Raji (cell line): ENCODE data around the gene C11orf21.

Experiments used
- POLR2A ChIP-seq: IDR thresholded peaks from 2 replicates; pipeline ENCODE4 v1.6.1; 2011; ENCODE audit warnings: low read depth, low read length, control low read depth; ENCODE audit not compliant: insufficient read depth

The C11orf21 gene

DNA sequence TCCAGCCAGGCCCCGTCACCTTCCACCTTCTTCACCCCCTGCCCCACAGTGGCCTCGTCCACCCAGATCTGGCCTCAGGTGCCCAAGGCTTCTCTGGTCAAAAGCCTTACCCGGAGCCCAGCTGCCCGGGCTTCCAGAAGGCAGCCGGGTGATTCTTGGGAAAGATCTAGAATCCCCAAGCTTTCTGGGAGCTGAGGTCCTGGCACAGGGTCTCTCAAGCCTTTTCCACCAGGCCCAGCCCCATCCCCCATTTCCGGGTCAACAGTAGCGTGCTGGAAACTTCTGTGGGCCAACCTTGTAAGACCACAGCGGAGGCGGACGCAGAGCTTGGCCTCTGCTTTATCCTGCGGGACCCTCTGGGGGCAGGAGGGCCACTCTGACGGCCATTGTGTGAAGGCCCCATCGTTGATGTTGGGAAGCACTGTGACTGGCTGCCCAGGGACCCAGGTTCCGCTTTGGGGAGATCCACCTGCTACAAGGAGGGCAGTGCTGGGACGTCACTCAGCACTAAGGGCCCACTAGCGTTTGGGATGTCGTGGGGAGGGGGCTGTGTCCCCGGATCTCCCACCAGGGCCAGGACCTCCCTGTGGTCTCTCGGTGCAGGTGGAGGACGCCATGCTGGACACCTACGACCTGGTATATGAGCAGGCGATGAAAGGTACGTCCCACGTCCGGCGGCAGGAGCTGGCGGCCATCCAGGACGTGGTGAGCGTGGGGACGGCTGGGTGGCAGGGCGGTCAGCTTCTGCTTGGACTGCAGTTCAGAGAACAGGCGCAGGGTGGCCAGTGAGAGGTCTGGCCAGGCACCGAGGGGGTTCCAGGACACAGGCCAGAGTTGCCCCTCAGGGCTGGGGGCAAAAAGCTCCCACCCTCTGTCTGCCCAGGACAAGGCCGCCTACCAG, 11.6 kb upstream of the C11orf21 start:
- TF ChIP-seq POLR2A, result no peak

DNA sequence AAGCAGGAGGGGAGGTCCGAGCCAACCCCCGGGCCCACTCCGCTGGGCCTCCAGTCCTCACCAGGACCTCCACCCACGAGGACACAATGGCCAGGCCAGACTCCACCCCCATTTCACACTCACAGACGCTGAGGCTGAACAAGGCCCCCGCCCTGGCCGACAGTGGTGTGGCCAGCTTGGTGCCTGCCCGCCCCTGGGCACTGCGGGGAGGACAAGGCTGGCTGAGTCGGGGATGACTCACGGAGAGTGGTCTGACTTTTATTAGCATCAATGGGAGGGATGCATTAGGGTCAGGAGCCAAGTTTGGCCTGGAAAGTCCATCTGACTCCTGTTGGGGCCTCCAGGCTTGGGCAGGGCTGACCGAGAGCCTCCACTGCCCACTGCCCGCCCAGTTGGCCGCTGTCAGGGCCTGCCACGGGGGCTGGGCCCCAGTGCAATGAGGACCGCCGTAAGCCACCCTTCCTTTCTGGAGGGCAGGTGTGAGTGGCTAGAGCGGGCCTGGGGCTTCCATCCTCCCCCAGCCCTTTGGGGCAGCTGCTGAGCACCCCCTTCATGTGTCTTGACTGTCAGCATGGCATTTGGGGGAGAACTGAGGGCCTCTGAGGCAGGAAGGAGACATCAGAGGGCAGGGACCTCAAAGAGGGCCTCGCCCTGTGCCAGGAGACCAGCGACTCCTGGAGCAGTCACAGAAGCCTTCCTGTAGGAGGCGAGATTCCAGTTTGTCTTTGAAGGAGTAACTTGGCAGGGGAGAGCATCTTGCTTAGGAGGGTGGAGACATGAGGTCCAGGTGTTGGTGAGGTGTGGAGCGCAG, 10.7 kb upstream of the C11orf21 start:
- no peak for TF ChIP-seq POLR2A

DNA sequence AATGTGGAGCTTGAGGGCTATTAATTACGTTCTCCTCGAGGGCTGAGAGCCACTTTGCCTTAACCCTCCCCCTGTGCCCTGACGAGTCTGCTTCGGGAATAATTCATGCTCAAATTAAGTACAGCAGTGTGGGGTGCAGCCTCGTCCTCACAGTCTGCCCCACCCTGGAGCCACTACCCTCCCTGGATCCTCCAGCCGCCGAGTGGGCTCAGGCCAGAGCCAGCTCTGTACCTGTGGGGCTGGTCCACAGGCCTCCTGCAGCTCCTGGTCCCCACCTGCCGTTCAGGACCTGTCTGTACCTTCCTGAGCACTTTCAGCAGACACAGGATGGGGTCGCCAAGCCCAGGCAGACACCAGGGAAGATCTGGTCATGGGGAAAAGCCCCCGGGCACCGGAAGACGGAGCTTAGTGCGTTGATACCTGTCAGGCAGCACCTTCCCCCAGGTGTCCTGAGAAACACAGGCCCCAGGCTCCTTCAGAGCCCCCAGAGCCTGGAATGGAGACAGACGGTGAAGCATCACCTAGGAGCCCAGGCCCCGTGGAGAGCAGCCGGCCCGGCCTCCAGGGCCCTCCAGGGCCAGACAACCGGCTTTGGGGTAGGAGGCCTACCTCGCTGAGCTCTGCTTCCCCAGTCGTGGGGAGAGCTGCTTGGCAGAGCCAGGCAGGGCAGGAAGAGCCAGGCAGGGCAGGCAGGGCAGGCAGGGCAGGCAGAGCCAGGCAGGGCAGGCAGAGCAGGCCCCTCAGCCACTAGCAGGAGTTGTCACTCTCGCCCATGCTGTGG, 9.8 kb upstream of the C11orf21 start:
- TF ChIP-seq POLR2A, result no peak

DNA sequence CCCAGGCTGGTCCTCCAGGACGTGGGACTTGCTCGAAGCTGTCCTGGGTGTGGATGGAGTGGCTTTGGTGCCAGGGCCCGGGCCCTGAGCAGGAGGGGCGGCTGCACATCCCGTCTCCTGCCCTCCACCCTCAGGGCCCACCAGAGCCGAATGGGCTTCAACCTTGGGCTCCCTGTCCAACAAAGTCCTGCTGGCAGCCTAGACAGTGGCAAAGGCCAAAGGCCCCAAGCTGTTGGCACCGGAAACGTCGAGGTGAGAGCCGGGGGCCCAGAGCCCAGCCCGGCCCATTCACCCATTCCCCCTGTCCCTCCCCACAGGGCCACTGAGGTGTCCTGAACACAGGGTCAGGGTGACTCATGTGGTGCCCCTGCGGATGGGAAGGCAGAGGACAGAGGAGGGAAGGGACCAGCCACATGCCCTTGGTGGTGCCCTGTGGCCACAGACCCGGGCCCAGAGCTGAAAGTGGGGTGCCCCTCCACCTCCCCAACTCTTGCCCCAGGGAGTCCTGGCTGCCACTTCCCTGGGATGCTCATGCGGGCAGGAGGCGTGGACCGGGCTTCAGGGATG, 9.2 kb upstream of the C11orf21 start:
- TF ChIP-seq POLR2A, result no peak

DNA sequence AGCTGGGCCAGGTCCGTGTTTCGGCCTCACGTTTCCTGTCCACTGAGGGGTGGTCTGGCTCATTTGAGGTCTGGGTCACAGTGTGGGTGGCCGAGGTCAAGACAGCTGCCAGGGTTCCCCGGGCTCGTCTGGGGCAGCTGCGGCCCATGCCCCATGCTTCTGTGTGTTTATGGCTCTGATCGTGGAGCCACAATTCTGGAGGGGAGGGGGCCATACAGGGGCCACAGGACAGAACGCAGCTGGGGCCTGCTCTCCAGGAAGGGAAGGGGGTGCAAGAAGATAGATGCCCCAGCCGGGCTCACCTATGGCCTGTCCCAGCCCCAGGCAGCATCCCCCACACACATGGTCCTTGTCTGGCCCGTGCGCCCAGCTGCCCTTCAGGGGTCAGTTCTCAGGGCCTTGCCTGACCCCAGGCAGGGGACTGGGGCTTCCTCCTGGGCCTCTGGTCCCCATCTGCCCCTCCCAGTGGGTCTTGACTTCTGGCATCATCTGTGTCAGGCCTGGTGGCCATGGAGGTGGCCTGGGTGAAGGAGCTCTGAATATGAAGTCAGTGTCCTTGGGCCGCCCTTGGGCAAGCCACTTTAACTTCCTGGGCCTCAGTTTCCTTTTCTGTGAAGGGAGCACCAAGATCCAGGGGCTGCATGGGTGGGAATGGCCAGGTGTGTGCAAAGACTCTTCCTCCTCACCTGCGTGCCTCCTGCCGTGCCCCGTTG, 8.5 kb upstream of the C11orf21 start:
- no peak for TF ChIP-seq POLR2A

DNA sequence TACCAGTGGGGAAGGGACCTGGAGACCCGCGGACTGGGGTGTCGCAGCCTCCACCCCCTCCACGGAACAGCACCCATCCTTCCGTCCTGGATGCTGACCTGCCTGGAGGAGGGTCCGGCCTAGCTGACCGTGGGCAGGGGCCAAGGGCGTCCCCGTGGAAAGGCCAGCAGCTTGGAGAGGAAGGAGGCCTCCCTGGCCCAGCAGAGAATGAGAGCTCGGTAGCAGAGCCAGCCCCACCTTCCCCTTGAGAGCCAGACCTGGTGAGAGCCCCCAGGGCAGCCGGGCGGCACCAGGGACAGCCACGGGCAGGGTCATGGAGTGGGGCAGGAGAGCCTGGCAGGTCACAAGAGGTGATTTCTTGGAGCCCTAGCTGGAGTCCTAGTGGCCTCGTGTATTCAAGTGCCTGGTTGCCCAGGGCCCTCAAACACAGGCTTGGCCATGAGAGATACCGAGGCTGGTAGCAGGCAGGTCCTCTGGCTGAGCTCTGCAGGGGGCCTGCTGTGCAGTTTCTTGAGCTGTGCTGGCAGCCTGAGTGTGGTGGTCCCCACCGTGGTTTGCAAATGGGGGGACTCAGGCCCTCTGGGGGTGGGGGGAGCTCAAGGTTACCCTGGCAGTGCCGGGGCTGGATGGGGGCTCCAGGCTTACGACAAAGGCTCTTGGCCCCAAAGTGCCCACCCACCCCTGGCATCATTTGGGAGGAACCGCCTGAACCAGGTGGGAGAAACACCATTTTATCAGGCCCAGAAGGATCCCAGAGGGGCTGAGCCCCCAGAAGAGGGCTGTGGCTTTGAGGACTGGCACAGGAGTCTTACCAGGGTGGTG, 7.7 kb upstream of the C11orf21 start:
- TF ChIP-seq POLR2A, result no peak

DNA sequence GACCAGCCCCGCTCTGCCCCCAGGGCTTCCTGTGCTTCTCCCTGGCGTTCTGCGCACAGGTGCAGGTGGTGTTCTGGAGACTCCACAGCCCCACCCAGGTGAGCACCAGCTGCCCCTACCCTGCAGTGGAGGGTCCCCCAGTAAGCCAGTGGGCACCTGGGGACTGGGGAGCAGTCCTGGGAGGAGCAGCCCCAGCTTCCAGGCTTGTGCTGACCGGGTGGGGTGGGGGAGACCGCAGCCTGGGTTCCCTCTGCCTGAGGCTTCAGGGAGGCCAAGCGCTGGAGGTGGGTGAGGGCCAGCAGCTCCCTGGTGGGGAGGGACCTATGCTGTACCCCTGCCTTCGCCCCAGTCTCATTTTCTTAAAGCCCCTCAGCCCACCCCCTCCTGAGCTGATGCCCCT, 7.0 kb upstream of the C11orf21 start:
- TF ChIP-seq POLR2A, result no peak

DNA sequence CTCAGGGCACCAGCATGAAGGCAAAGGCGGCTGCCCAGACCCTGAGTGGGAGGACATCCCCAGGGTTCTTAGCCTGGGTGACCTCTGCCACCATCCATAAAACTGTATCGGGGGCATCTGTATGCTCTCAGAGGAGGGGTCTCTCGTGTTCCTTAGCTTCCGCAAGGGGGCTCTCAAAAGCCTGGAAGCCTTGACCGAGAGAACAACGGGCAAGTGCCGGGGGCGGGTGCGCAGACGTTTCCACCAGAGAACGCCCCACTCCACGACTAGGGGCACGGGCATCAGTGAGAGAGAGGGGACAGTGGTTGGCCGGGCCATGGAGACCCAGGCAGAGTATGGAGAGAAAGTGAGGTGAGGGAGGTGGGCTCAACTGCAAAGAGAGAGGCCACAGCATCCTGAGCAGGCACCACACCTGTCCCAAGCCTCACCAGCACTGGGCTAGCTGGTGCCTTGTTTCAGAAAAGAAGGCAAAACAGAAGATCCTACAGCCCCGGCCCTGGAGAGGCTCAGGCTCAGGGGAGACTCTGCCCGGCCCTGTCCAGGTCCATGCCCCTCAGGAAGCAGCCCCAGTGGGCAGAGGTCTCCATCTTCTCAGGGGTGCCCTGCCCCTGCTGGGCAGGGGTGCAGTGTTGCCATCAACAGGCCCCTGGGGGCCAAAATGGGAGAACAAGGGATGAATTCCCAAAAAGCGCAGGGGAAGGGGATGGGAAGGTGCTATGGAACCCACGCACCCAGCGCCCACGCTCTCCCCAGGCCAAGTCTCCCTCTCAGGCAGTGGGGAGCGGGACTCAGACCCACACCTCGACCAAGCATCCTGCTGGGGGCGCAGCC, 6.0 kb upstream of the C11orf21 start:
- TF ChIP-seq POLR2A, result no peak

DNA sequence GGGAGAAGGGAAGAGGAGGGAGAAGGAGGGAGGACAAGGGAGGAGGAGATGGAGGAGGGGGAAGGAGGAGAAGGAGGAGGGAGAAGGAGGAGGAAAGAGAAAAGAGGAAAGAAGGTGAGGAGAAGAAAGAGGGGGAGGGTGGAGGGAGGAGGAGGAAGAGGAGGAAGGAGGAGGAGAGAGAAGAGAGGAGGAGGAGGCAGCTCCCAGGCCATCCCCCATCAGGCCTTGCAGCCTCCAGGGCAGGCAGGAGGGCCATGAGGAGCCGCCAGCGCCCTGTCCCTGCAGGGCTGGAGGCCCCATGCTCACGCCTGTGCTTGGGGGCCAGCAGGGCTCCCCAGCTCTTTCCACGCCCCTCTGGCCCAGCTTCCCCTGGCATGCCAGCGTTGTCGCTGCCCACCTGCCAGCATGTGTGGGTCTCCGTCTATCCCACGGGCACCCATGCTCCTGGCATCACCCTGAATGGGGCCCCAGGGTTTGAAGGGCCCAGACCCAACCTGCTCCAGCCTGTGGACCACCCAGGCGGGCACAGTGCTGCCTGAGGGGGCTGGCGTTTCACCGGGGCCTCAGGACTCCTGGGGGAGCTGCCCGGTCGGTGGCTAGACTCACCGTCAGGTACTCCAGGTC, 5.3 kb upstream of the C11orf21 start:
- no peak for TF ChIP-seq POLR2A

DNA sequence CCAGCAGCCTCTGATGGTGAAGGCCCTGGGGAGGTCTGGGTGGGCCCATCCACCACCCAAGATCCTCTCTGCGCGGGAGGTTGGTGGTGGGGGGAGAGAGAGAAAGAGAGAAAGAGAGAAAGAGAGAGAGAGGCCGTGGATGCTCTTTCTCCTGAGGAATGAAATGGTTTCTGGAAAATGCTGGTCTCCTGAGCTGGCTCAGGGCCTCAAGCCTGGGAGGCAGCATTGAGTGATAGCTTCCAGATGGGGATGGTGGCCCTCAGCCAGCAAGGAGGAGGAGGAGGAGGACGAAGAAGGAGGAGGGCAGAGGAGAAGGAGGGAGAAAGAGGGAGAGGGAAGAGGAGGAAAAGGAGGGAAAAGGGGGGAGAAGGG, 4.7 kb upstream of the C11orf21 start:
- no peak for TF ChIP-seq POLR2A

DNA sequence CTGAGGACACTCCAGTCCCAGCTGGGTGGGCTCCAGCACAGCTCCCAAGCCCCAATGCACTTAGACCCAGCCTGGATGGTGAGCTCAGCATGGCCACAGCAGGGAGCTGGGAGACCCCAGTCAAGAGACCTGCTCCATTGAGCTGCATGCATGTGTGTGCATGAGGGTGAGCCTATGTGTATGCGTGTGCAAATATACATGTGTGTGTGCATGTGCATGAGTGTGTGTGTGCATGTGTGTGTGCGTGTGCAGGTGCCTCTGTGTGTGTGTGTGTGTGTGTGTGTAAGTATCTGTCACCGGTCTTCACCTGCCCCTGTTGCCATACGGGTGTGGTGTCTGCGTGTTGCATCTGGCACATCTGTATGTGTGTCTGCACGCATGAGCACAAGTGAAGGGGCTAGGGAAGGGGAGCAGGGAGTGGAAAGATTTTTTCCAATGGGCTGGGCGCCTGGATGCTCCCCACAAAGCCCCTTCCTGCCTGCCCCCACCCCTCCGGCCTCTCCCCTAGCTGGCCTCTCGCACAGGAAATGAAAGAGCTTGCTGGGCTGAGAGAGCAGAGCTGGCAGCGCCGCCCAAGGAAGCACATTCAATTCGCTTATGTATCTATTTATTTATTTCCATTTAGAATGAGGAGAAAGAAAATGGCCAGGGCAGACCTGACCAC, 4.2 kb upstream of the C11orf21 start:
- no peak for TF ChIP-seq POLR2A
